GM12878 (cell line): ENCODE data around the gene DPM2. TPM values are rescaled to one million over a fixed set of nuclear protein-coding genes. Genes with fewer than 3 reads are reported as not detected.

ENCODE experiments used
- DPF2 ChIP-seq: fragments of 450-650 bp; IDR thresholded peaks from 2 replicates; pipeline ENCODE4 v1.6.1; 2017; ENCODE audit warnings: mild to moderate bottlenecking
- NR2F1 ChIP-seq: fragments of 450-650 bp; conservative IDR thresholded peaks from 2 replicates; pipeline ENCODE4 v1.6.1; 2017; ENCODE audit warnings: mild to moderate bottlenecking
- POLR2AphosphoS2 ChIP-seq: IDR thresholded peaks from 2 replicates; pipeline ENCODE4 v1.6.1; 2011; ENCODE audit warnings: low read depth, mild to moderate bottlenecking, low read length, improper control_type of control experiment, moderate library complexity
- RB1 ChIP-seq: fragments of 450-650 bp; formaldehyde crosslinking; IDR thresholded peaks from 2 replicates; pipeline ENCODE4 v1.6.1; 2017; ENCODE audit warnings: mild to moderate bottlenecking, borderline replicate concordance
- ZNF217 ChIP-seq: fragments of 450-650 bp; IDR thresholded peaks from 2 replicates; pipeline ENCODE4 v1.6.1; 2017; ENCODE audit warnings: antibody characterized with exemption, mild to moderate bottlenecking
- polyA plus RNA-seq, 11 experiments: library from polyadenylated mRNA; depleted of rRNA in 4 of 11; unstranded in 6 of 11; stranded (reverse) in 5 of 11; fragments of >200 nt; fragmentation: Nextera tagmentation in 4 of 11; fragmentation: Illumina TruSeq in 1 of 11; extraction: Ambion mirVana in 4 of 11; extraction: Trizol in 1 of 11; gene quantifications; 1 replicate in 1 of 11; 2 replicates in 10 of 11; pipeline versions ENCODE4 v1.2.1 to v1.2.3, GENCODE V29; 2011 to 2016; ENCODE audit warnings: inconsistent platforms in 2 of 11, missing spikeins in 2 of 11, low read depth in 1 of 11
- total RNA-seq, 4 experiments: library from RNA; depleted of rRNA in 3 of 4; stranded (reverse); fragments of >200 nt in 3 of 4; fragmentation: Illumina TruSeq in 1 of 4; extraction: Trizol in 1 of 4; gene quantifications; 2 replicates each; pipeline versions ENCODE4 v1.2.1 to v1.2.3, GENCODE V29; 2013 to 2021
- TF ChIP-seq, protein P1 (sequence below): fragments of 450-650 bp; IDR thresholded peaks from 2 replicates; pipeline ENCODE4 v1.6.1; 2017; ENCODE audit warnings: mild to moderate bottlenecking, moderate library complexity
- TF ChIP-seq, protein P2 (sequence below): IDR thresholded peaks from 2 replicates; pipeline ENCODE4 v1.6.1; 2011; ENCODE audit warnings: mild to moderate bottlenecking, low read depth, low read length, moderate library complexity; ENCODE audit not compliant: insufficient replicate concordance

The DPM2 gene
- total and polyA plus RNA-seq, 10 of the 15 experiments (the other 5 are each of a cell fraction or from before 2014, with no cell fraction given), result 22.7 to 77.9 (median 44.7) TPM

DNA sequence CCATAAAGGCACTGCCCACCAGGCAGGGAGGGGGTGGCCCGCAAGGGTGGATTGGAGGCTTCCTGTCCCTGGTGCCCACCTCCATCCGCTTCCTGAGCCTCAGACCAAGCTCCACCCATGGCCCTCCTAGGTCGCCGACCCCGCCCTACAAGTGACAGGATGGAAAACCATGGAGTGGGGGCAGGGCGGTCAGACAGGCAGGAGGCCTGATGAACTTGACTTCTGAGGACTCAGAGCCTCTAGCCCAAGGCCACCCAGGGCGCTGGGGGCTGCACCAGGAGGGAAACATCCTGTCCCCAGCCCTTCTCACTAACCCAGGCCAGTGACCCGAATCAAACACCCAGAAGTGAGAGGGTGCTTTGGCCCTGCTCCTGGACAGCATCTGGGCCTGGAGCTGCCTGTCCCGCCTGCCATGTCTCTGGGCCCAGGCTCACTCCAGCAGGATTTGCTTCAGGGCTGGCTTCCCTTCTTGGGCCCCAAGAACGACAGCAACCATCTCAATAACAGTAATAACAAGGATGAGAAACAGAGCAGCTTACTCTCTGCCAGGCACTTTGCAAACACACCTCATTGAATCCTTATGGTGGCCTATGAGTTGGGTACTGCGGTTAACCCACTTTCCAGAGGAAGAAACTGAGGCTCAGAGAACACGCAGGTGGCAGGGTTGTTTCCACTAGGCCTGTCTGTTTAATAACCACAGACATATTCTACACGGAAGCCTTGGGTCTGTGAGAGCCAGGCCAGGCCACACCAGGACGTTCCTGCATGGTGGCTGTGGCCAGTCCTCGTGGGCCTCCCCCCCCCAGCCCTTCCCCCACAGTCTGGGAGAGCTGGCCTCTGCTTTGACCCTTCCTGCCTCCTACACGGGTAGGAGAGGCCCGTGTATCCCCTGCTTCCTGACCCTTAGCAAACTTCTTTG is 33.8 kb downstream of the DPM2 start (continued):
- TF ChIP-seq, protein P1, sequence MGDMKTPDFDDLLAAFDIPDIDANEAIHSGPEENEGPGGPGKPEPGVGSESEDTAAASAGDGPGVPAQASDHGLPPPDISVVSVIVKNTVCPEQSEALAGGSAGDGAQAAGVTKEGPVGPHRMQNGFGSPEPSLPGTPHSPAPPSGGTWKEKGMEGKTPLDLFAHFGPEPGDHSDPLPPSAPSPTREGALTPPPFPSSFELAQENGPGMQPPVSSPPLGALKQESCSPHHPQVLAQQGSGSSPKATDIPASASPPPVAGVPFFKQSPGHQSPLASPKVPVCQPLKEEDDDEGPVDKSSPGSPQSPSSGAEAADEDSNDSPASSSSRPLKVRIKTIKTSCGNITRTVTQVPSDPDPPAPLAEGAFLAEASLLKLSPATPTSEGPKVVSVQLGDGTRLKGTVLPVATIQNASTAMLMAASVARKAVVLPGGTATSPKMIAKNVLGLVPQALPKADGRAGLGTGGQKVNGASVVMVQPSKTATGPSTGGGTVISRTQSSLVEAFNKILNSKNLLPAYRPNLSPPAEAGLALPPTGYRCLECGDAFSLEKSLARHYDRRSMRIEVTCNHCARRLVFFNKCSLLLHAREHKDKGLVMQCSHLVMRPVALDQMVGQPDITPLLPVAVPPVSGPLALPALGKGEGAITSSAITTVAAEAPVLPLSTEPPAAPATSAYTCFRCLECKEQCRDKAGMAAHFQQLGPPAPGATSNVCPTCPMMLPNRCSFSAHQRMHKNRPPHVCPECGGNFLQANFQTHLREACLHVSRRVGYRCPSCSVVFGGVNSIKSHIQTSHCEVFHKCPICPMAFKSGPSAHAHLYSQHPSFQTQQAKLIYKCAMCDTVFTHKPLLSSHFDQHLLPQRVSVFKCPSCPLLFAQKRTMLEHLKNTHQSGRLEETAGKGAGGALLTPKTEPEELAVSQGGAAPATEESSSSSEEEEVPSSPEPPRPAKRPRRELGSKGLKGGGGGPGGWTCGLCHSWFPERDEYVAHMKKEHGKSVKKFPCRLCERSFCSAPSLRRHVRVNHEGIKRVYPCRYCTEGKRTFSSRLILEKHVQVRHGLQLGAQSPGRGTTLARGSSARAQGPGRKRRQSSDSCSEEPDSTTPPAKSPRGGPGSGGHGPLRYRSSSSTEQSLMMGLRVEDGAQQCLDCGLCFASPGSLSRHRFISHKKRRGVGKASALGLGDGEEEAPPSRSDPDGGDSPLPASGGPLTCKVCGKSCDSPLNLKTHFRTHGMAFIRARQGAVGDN, result peak; percentile 45
- 0 out of 2 replicates have a peak, but pooled peaks have one; percentile 43 for TF ChIP-seq DPF2
- TF ChIP-seq, protein P2, sequence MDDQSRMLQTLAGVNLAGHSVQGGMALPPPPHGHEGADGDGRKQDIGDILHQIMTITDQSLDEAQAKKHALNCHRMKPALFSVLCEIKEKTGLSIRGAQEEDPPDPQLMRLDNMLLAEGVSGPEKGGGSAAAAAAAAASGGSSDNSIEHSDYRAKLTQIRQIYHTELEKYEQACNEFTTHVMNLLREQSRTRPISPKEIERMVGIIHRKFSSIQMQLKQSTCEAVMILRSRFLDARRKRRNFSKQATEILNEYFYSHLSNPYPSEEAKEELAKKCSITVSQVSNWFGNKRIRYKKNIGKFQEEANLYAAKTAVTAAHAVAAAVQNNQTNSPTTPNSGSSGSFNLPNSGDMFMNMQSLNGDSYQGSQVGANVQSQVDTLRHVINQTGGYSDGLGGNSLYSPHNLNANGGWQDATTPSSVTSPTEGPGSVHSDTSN, result no peak
- 0 out of 2 replicates have a peak, but pooled peaks have one; percentile 22 for TF ChIP-seq POLR2AphosphoS2
- peak; percentile 67; the same call in 1 of the 2 replicates for TF ChIP-seq NR2F1
- TF ChIP-seq ZNF217, result no peak
- TF ChIP-seq RB1, result no peak
